HepG2 (cell line): ENCODE results near the gene ABHD17A. TPM values are rescaled to one million over a fixed set of nuclear protein-coding genes. Genes with fewer than 3 reads are reported as not detected.

Source experiments
- FOSL1 ChIP-seq: sonication (generic); formaldehyde crosslinking; IDR thresholded peaks from 2 replicates; pipeline ENCODE4 v1.9.0; 2021; ENCODE audit warnings: missing genetic modification reagents, borderline replicate concordance
- GABPB1 ChIP-seq: IDR thresholded peaks from 2 replicates; pipeline ENCODE4 v1.6.1; 2016; ENCODE audit warnings: mild to moderate bottlenecking, missing genetic modification reagents, moderate library complexity, missing compliant biosample characterization
- HDAC6 ChIP-seq: fragments of 200-600 bp; sonication (generic); IDR thresholded peaks from 2 replicates; pipeline ENCODE4 v1.7.0; 2017; ENCODE audit warnings: mild to moderate bottlenecking, antibody characterized with exemption, low read length, low read depth
- HIVEP1 ChIP-seq: sonication (generic); formaldehyde crosslinking; IDR thresholded peaks from 2 replicates; pipeline ENCODE4 v1.4.0; 2020; ENCODE audit warnings: mild to moderate bottlenecking, missing genetic modification reagents
- MIER3 ChIP-seq: IDR thresholded peaks from 2 replicates; pipeline ENCODE4 v1.6.1; 2016; ENCODE audit warnings: missing compliant biosample characterization, borderline replicate concordance
- MTF1 ChIP-seq: sonication (generic); formaldehyde crosslinking; IDR thresholded peaks from 2 replicates; pipeline ENCODE4 v1.5.0; 2020; ENCODE audit warnings: missing genetic modification reagents
- NFE2L2 ChIP-seq: fragments of 150-350 bp; IDR thresholded peaks from 2 replicates; pipeline ENCODE4 v1.6.1; 2014; ENCODE audit warnings: low read length
- PITX1 ChIP-seq: sonication (generic); formaldehyde crosslinking; IDR thresholded peaks from 2 replicates; pipeline ENCODE4 v1.5.1; 2020; ENCODE audit warnings: mild to moderate bottlenecking, missing genetic modification reagents
- PPARG ChIP-seq: conservative IDR thresholded peaks from 2 replicates; pipeline ENCODE4 v1.6.1; 2016; ENCODE audit warnings: missing biosample characterization, missing genetic modification reagents
- SMC3 ChIP-seq: IDR thresholded peaks from 2 replicates; pipeline ENCODE4 v1.6.1; 2011; ENCODE audit warnings: low read length, improper control_type of control experiment
- ZNF382 ChIP-seq: sonication (generic); formaldehyde crosslinking; IDR thresholded peaks from 2 replicates; pipeline ENCODE4 v1.5.0; 2020; ENCODE audit warnings: missing genetic modification reagents, mild to moderate bottlenecking, borderline replicate concordance
- ZNF616 ChIP-seq: sonication (generic); formaldehyde crosslinking; IDR thresholded peaks from 2 replicates; pipeline ENCODE4 v1.5.0; 2020; ENCODE audit warnings: low read depth, mild to moderate bottlenecking, missing genetic modification reagents
- ZNF850 ChIP-seq: sonication (generic); formaldehyde crosslinking; conservative IDR thresholded peaks from 2 replicates; pipeline ENCODE4 v1.9.0; 2021; ENCODE audit warnings: mild to moderate bottlenecking, missing genetic modification reagents
- polyA plus RNA-seq, 8 experiments: library from polyadenylated mRNA; depleted of rRNA in 3 of 8; stranded (reverse) in 7 of 8; unstranded in 1 of 8; fragments of >200 nt; fragmentation: Illumina TruSeq in 4 of 8; extraction: Trizol in 4 of 8; gene quantifications; 2 replicates each; pipeline versions ENCODE4 v1.2.1 to v1.2.3, GENCODE V29; 2011 to 2016; ENCODE audit warnings: low read depth in 4 of 8, missing spikeins in 1 of 8, mixed read lengths in 1 of 8; ENCODE audit not compliant: insufficient read depth in 1 of 8
- total RNA-seq, 5 experiments: library from RNA; depleted of rRNA; stranded (reverse); fragments of >200 nt; fragmentation: Illumina TruSeq; extraction: Trizol; gene quantifications; 2 replicates each; pipeline ENCODE4 v1.2.3, GENCODE V29; 2016; ENCODE audit warnings: low read depth in 1 of 5
- TF ChIP-seq, protein P1 (sequence below): sonication (generic); formaldehyde crosslinking; IDR thresholded peaks from 2 replicates; pipeline ENCODE4 v1.5.1; 2020; ENCODE audit warnings: missing genetic modification reagents, mild to moderate bottlenecking, borderline replicate concordance
- TF ChIP-seq, protein P2 (sequence below), 2 experiments: fragments of 450-650 bp in 1 of 2; sonication (generic) in 1 of 2; formaldehyde crosslinking in 1 of 2; IDR thresholded peaks; 2 replicates each; pipeline versions ENCODE4 v1.6.1 to v1.8.0; 2016 to 2022; ENCODE audit warnings: antibody characterized with exemption in 1 of 2, mild to moderate bottlenecking in 1 of 2, missing genetic modification reagents in 1 of 2
- TF ChIP-seq, protein P3 (sequence below): sonication (generic); formaldehyde crosslinking; IDR thresholded peaks from 2 replicates; pipeline ENCODE4 v1.5.0; 2020; ENCODE audit warnings: mild to moderate bottlenecking, missing genetic modification reagents, moderate library complexity

The ABHD17A gene
- total and polyA plus RNA-seq, 2 of the 13 experiments (the other 11 are each of a cell fraction or from before 2014, with no cell fraction given): 27.7 to 40.8 TPM

DNA sequence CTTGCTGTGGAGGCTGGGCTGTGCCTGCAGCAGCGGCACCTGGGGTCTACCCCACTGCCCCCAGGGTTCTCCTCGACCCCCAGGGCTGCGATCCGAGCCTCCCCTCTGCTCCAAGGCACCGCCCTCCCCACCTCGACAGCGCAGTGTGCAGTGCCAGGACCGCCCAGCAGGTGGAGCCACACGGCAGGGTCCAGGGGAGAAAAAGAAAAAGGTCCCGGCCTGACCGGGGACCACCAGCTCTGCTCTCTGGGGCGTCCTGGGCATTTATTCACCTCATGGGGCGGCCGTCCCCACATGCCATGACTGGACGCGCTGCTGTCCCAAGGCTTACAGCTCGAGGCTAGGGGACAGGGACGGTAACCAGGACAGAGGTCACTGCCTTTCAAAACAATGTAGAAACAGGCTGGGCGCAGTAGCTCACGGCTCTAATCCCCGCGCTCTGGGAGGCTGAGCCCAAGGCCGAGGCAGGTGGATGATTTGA, 47.6 kb downstream of the ABHD17A start (continued):
- no peak for TF ChIP-seq FOSL1 (CRISPR knock-in tag)
- TF ChIP-seq ZNF616 (CRISPR knock-in tag): no peak
- no peak for TF ChIP-seq MIER3 (CRISPR knock-in tag)
- peak; percentile 43; the same call in 1 of the 2 replicates for TF ChIP-seq GABPB1 (CRISPR knock-in tag)
- TF ChIP-seq, protein P1, sequence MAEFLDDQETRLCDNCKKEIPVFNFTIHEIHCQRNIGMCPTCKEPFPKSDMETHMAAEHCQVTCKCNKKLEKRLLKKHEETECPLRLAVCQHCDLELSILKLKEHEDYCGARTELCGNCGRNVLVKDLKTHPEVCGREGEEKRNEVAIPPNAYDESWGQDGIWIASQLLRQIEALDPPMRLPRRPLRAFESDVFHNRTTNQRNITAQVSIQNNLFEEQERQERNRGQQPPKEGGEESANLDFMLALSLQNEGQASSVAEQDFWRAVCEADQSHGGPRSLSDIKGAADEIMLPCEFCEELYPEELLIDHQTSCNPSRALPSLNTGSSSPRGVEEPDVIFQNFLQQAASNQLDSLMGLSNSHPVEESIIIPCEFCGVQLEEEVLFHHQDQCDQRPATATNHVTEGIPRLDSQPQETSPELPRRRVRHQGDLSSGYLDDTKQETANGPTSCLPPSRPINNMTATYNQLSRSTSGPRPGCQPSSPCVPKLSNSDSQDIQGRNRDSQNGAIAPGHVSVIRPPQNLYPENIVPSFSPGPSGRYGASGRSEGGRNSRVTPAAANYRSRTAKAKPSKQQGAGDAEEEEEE (CRISPR knock-in tag): no peak
- no peak for TF ChIP-seq HIVEP1 (CRISPR knock-in tag)
- TF ChIP-seq ZNF850 (CRISPR knock-in tag): no peak
- no peak for TF ChIP-seq MTF1 (CRISPR knock-in tag)
- TF ChIP-seq, protein P2, sequence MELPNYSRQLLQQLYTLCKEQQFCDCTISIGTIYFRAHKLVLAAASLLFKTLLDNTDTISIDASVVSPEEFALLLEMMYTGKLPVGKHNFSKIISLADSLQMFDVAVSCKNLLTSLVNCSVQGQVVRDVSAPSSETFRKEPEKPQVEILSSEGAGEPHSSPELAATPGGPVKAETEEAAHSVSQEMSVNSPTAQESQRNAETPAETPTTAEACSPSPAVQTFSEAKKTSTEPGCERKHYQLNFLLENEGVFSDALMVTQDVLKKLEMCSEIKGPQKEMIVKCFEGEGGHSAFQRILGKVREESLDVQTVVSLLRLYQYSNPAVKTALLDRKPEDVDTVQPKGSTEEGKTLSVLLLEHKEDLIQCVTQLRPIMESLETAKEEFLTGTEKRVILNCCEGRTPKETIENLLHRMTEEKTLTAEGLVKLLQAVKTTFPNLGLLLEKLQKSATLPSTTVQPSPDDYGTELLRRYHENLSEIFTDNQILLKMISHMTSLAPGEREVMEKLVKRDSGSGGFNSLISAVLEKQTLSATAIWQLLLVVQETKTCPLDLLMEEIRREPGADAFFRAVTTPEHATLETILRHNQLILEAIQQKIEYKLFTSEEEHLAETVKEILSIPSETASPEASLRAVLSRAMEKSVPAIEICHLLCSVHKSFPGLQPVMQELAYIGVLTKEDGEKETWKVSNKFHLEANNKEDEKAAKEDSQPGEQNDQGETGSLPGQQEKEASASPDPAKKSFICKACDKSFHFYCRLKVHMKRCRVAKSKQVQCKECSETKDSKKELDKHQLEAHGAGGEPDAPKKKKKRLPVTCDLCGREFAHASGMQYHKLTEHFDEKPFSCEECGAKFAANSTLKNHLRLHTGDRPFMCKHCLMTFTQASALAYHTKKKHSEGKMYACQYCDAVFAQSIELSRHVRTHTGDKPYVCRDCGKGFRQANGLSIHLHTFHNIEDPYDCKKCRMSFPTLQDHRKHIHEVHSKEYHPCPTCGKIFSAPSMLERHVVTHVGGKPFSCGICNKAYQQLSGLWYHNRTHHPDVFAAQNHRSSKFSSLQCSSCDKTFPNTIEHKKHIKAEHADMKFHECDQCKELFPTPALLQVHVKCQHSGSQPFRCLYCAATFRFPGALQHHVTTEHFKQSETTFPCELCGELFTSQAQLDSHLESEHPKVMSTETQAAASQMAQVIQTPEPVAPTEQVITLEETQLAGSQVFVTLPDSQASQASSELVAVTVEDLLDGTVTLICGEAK (IDR thresholded peaks at IDR 0.05): no peak
- TF ChIP-seq, protein P2 (CRISPR knock-in tag; IDR thresholded peaks at IDR 0.05): no peak
- peak; percentile 10; the same call in 1 of the 2 replicates for TF ChIP-seq SMC3
- no peak for TF ChIP-seq HDAC6
- peak; percentile 91 for TF ChIP-seq PPARG (CRISPR knock-in tag)
- TF ChIP-seq NFE2L2: no peak
- peak; percentile 67 for TF ChIP-seq PITX1 (CRISPR knock-in tag)
- no peak for TF ChIP-seq ZNF382
- TF ChIP-seq, protein P3, sequence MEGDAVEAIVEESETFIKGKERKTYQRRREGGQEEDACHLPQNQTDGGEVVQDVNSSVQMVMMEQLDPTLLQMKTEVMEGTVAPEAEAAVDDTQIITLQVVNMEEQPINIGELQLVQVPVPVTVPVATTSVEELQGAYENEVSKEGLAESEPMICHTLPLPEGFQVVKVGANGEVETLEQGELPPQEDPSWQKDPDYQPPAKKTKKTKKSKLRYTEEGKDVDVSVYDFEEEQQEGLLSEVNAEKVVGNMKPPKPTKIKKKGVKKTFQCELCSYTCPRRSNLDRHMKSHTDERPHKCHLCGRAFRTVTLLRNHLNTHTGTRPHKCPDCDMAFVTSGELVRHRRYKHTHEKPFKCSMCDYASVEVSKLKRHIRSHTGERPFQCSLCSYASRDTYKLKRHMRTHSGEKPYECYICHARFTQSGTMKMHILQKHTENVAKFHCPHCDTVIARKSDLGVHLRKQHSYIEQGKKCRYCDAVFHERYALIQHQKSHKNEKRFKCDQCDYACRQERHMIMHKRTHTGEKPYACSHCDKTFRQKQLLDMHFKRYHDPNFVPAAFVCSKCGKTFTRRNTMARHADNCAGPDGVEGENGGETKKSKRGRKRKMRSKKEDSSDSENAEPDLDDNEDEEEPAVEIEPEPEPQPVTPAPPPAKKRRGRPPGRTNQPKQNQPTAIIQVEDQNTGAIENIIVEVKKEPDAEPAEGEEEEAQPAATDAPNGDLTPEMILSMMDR (CRISPR knock-in tag): peak; percentile 93
